Adrenal gland (tissue), 12 donors: ENCODE measurements around the gene TPSD1. TPM values are rescaled to one million over a fixed set of nuclear protein-coding genes. Genes with fewer than 3 reads are reported as not detected.

Experiments
- DNase-seq, 7 donors: peaks; one replicate each; pipeline ENCODE4 v3.0.0-alpha.2; 2019 to 2020
- H3K27ac ChIP-seq, 5 donors: fragments of 200-600 bp; sonication (generic) in 4 of 5; 1 replicate in 3 of 5; 2 replicates in 2 of 5; pipeline versions ENCODE4 v1.5.1 to v1.8.0; 2016 to 2020; ENCODE audit warnings: mild to moderate bottlenecking in 1 of 5
- H3K27me3 ChIP-seq: fragments of 200-600 bp; 2 replicates; pipeline ENCODE4 v1.8.0; 2021
- H3K36me3 ChIP-seq, 2 donors: fragments of 200-600 bp; replicated peaks in 1 of 2; 1 replicate in 1 of 2; 2 replicates in 1 of 2; pipeline versions ENCODE4 v1.5.1 to v1.8.0; 2018 to 2022
- H3K4me1 ChIP-seq, 2 donors: fragments of 200-600 bp; replicated peaks in 1 of 2; 1 replicate in 1 of 2; 2 replicates in 1 of 2; pipeline versions ENCODE4 v1.5.1 to v1.8.0; 2018 to 2021
- H3K4me3 ChIP-seq, 4 donors: fragments of 200-600 bp; sonication (generic) in 3 of 4; one replicate each; pipeline ENCODE4 v1.5.1; 2016 to 2018
- H3K9me3 ChIP-seq, 3 donors: fragments of 200-600 bp; sonication (generic) in 1 of 3; replicated peaks in 1 of 3; 1 replicate in 2 of 3; 2 replicates in 1 of 3; pipeline versions ENCODE4 v1.5.1 to v1.8.0; 2016 to 2021
- POLR2A ChIP-seq, 2 donors: fragments of 450-650 bp; IDR thresholded peaks; one replicate each; pipeline ENCODE4 v1.6.1; 2017; ENCODE audit warnings: antibody characterized with exemption in 2 of 2, mild to moderate bottlenecking in 2 of 2, moderate library complexity in 1 of 2
- WGBS, 4 donors: extraction: QIAGEN DNeasy Blood & Tissue Kit in 2 of 4; methylation state at CpG; one replicate each; pipeline versions ENCODE4 v1.1.5 to v1.1.7; 2013 to 2017; 5-methylcytosine and 5-hydroxymethylcytosine counted together
- intact Hi-C, 2 donors: fragments of 100-400 bp; cut with DNase I; formaldehyde crosslinking; loops; one replicate each; pipeline versions ENCODE4 v1.14.1 to v1.15.0; 2022 to 2023
- polyA plus RNA-seq, 3 donors: library from polyadenylated mRNA; stranded (reverse); fragments of 200-250 nt in 2 of 3; fragments of 350-450 nt in 1 of 3; fragmentation: Illumina TruSeq in 1 of 3; extraction: RNeasy Lipid Tissue Mini Kit (QIAGEN cat#74804) in 1 of 3; gene quantifications; one replicate each; pipeline ENCODE4 v1.2.3, GENCODE V29; 2013 to 2014
- total RNA-seq, 9 donors: library from RNA; depleted of rRNA in 4 of 9; stranded (reverse); fragments of >200 nt in 4 of 9; fragments of 120-200 nt in 1 of 9; fragmentation: NEBNext Ultra II Directional in 1 of 9; extraction: Animal tissue kit (Norgen Biotek cat#: 25700) in 1 of 9; gene quantifications; one replicate each; pipeline versions ENCODE4 v1.1.0 to v1.2.4, GENCODE V29; 2013 to 2023
- TF ChIP-seq, protein P1 (sequence below), 6 experiments: fragments of 450-650 bp in 4 of 6; fragments of 200-600 bp in 2 of 6; sonication (generic) in 1 of 6; IDR thresholded peaks; 1 replicate in 5 of 6; 2 replicates in 1 of 6; pipeline versions ENCODE4 v1.5.1 to v1.8.0; 2016 to 2021; ENCODE audit warnings: antibody characterized with exemption in 6 of 6, mild to moderate bottlenecking in 2 of 6, moderate library complexity in 1 of 6
- donor health status: healthy with polysubstance abuse.
- donor health status: Bipolar disorder and iron deficiency.
- donor health status: DM: yes; HTN: yes; CAD: no.
- donor health status: DM: no; HTN: no; CAD: no.
- donor health status: DM: no; HTN: no; CAD: no.
- donor health status: DM: yes; HTN: yes; CAD: no.

Gene TPSD1
- total and polyA plus RNA-seq, 12 donors: 0.24 TPM; not detected in 11

DNA sequence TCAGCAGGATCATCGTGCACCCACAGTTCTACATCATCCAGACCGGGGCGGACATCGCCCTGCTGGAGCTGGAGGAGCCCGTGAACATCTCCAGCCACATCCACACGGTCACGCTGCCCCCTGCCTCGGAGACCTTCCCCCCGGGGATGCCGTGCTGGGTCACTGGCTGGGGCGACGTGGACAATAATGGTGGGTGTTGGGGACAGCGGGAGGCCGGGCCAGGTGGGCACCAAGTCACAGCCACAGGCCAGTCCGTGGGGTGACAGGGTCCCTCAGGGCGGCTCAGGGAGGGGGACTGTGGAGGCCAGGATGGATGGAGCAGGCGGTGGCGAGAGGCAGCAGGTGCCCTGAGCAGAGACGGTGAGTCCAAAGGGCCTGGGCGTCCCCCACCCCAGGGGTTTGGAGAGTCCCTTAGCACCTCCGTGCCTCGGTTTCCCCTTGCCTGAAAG is 1.0 kb downstream of the TPSD1 start:
- Histone ChIP-seq H3K9me3 (no peaks in the 10 kb centered on the region), H3K4me1 (no peaks in the 10 kb centered on the region), H3K27me3 (peaks cover 16% of the 10 kb centered on the region), H3K36me3 (no peaks in the 10 kb centered on the region), H3K27ac (no peak overlapping the region), H3K4me3 (no peak overlapping the region)
- TF ChIP-seq POLR2A (IDR thresholded peaks at IDR 0.05): no peak
- TF ChIP-seq, protein P1, sequence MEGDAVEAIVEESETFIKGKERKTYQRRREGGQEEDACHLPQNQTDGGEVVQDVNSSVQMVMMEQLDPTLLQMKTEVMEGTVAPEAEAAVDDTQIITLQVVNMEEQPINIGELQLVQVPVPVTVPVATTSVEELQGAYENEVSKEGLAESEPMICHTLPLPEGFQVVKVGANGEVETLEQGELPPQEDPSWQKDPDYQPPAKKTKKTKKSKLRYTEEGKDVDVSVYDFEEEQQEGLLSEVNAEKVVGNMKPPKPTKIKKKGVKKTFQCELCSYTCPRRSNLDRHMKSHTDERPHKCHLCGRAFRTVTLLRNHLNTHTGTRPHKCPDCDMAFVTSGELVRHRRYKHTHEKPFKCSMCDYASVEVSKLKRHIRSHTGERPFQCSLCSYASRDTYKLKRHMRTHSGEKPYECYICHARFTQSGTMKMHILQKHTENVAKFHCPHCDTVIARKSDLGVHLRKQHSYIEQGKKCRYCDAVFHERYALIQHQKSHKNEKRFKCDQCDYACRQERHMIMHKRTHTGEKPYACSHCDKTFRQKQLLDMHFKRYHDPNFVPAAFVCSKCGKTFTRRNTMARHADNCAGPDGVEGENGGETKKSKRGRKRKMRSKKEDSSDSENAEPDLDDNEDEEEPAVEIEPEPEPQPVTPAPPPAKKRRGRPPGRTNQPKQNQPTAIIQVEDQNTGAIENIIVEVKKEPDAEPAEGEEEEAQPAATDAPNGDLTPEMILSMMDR (IDR thresholded peaks at IDR 0.05): no peak
- WGBS, 4 donors: 75 to 80% (median 79%) methylated on average over 6 to 22 of the region's 22 CpGs
- no peak for DNase-seq
- intact Hi-C loops: no loop called here

DNA sequence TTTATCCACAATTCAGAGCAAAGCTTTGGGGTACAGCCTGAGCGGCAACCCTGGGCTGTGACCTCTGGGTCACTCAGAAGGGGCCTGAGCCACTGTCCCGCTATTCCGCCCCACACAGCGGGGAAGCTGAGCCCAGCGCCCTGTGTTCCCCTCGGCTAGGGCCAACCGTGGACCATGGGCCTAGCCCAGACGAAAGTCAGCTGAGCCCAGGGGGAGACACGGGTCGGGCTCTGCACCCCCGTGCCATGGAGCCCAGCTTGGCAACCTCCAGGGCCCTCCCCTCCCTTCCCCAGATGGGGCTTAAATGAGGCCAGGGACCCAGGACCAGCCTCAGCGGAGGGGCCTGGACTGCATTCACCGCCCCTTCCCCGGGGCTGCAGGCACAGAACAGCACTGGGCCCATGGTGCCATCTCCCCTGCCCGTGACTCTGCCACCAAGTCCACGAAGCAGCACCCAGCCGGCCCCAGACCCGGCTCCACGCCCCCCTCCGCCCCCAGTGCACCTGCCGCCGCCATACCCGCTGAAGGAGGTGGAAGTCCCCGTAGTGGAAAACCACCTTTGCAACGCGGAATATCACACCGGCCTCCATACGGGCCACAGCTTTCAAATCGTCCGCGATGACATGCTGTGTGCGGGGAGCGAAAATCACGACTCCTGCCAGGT is 1.8 kb downstream of the TPSD1 start:
- no peak overlapping the region for H3K4me3 ChIP-seq
- WGBS, 4 donors: 78 to 88% (median 87%) methylated on average over 11 to 34 of the region's 34 CpGs
- H3K4me1 ChIP-seq: no peaks in the 10 kb centered on the region
- no peak overlapping the region for H3K27ac ChIP-seq
- no peaks in the 10 kb centered on the region for H3K9me3 ChIP-seq
- TF ChIP-seq, protein P1 (IDR thresholded peaks at IDR 0.05): no peak
- TF ChIP-seq POLR2A (IDR thresholded peaks at IDR 0.05): no peak
- DNase-seq: no peak
- H3K27me3 ChIP-seq: peaks cover 16% of the 10 kb centered on the region
- intact Hi-C loops: no loop called here
- no peaks in the 10 kb centered on the region for H3K36me3 ChIP-seq

DNA sequence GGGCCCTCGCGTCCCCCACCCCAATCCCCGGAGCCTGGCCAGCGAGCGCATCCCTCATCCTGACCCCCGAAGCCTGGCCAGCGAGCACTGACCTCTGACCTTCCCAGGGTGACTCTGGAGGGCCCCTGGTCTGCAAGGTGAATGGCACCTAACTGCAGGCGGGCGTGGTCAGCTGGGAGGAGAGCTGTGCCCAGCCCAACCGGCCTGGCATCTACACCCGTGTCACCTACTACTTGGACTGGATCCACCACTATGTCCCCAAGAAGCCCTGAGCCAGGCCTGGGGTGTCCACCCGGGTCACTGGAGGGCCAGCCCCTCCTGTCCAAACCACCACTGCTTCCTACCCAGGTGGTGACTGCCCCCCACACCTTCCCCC is 2.3 kb downstream of the TPSD1 start:
- peaks cover 16% of the 10 kb centered on the region for H3K27me3 ChIP-seq
- intact Hi-C loops: no loop called here
- TF ChIP-seq, protein P1 (IDR thresholded peaks at IDR 0.05): no peak
- no peak for TF ChIP-seq POLR2A (IDR thresholded peaks at IDR 0.05)
- DNase-seq: no peak
- no peak overlapping the region for H3K4me3 ChIP-seq
- H3K4me1 ChIP-seq: no peaks in the 10 kb centered on the region
- no peaks in the 10 kb centered on the region for H3K36me3 ChIP-seq
- no peaks in the 10 kb centered on the region for H3K9me3 ChIP-seq
- no peak overlapping the region for H3K27ac ChIP-seq
- 58 to 80% (median 65%) methylated on average over 5 to 12 of the region's 12 CpGs for WGBS, 4 donors

DNA sequence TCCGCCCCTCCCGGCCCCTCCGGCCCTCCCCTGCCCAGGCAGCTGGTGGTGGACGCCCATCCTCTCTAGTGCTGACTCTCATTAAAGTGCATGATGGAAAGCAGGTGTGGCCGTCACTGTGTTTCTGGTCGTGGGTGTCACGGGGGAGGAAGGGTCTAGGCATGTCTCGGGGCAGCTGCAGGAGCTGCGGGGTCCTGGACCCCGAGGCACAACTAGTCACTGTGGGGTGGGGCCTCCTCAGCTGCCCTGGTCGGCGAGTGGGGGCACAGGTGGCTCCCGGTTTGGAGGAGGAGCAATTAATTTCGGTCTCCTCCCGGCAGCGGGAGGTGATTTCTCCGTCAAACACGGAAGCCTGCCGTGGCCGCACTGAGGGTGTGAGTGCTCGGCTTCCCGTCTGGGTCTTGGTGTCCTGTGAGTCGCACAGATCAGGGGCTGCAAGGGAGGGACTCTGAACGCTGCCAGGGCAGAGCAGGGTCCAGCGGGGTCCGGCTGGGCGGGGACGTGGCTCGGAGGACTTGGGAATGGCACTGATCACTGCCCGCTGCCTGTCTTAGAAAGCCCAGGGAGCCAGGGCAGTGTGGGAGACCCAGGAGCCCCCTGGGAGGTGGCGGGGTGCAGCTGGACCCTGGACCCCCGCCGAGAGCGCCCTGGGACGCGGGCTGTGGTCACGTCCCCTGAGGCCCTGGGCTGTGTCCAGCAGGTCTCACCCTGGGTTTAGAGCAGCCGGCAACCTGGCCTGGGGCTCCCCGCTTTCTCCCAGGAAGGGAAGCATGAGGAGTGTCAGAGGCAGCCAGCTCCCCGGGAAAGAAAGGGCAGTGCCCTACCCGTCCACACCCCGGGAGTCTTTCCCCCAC is 3.3 kb downstream of the TPSD1 start:
- H3K36me3 ChIP-seq: no peaks in the 10 kb centered on the region
- DNase-seq: no peak
- H3K4me3 ChIP-seq: no peak overlapping the region
- TF ChIP-seq, protein P1 (IDR thresholded peaks at IDR 0.05): no peak
- no peak for TF ChIP-seq POLR2A (IDR thresholded peaks at IDR 0.05)
- H3K4me1 ChIP-seq: no peaks in the 10 kb centered on the region
- intact Hi-C loops: no loop called here
- H3K27me3 ChIP-seq: peaks cover 16% of the 10 kb centered on the region
- WGBS, 4 donors: 11 to 33% (median 16%) methylated on average over 5 to 42 of the region's 42 CpGs; no CpG with 5 or more reads in 1 of the 4 donors
- H3K9me3 ChIP-seq: no peaks in the 10 kb centered on the region
- no peak overlapping the region for H3K27ac ChIP-seq
